OCI-M1 (cell line): ENCODE results near the gene CDH23.
A peak's percentile ranks its signal among the peaks of the same experiment; 100 is the strongest.

Experiments used
- DNase-seq: peaks from one replicate; lab custom pipeline; 2025; lab: John Stamatoyannopoulos, UW

Gene CDH23

DNA sequence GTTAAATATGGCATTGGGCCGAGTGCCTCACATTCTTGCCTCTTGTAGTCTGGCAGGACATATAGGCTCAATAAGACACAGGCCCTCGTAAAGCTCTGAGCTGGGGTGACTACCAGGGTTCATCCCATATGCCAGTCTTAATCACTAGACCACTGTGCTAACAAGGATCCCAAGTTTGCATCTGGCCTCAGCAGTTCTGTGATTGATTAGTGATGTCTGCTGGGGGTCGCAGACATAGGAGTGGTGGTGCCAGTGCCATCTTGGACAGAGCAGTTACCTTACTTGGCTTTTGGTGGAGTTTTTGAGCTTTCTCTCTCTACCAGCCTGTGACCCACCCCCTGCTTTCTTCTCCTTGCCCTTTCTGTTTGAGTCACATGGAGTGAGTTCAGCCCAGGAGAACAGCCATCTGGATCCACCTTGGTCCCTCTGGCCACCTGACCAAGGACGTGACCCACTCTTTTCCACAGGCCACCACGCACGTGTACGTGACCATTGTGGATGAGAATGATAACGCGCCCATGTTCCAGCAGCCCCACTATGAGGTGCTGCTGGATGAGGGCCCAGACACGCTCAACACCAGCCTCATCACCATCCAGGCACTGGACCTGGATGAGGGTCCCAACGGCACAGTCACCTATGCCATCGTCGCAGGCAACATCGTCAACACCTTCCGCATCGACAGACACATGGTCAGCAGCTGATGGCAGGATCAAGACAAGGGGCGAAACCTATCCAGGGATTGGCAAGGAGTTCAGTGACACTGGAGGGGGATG, 380.7 kb downstream of the CDH23 start:
- DNase-seq = no peak

DNA sequence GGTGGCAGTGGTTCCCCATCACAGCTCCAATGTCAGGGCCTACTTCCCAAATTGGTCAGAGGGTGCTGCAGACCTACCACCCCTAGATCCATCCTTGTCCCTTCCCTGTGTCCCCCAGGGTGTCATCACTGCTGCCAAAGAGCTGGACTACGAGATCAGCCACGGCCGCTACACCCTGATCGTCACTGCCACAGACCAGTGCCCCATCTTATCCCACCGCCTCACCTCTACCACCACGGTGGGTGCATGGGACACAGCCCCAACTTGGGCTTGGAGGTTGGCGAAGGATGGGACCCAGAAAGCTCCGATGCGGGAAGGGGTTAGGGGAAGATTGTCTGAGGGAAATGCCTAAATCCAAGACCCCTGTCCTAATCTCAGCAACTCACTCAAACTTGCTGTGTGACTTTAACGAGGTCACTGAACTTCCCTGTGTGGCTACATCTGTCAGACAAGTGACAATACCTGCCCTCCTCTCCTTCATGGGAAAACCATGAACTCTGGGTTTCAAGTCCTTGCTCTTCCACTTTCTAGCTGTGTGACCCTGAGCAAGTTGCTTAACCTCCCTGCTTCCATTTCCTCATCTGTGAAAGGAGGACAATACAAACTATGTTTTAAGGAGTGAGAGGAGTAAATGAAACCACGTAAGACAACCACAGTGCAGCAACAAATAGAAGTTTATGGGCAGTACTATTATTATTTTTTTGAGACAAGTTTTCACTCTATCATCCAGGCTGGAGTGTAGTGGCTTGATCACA, 381.5 kb downstream of the CDH23 start:
- DNase-seq = no peak

DNA sequence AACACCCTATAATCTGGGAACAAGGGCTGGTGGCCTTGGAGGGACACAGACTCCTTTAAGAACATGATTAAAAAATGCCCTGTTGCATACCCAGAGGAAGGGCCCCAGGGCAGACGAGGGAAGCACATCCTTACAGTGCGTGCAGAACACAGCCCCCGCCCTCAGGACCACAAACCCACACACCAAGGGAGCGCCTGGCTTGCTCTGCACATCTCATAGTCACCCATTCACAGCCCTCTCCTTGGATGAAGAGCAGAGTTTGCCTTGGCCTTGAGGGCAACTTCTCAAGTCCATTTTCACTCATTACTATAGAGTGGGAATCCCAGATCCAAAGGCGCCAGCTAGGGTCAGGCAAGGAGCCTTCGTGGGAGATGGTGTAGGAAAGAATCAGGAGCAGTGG, 382.9 kb downstream of the CDH23 start:
- DNase-seq = no peak

DNA sequence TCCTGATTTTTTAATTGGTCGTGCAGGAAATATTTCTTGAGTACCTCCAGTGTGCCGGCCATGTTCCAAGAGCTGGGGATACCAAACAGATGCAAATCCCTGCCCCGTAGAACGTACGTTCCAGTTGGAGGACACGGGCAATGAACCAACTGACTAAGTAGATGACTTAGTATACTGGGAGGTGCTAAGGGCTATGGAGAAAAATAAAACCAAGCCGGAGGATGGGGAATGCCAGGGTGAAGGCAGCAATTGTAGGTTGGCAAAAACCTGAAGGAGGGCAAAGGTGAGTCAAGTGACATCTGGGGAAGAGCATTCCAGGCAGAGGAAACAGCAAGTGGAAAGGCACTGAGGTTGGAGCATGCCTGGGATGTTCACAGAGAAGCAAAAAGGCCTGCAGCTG, 383.4 kb downstream of the CDH23 start:
- DNase-seq = no peak

DNA sequence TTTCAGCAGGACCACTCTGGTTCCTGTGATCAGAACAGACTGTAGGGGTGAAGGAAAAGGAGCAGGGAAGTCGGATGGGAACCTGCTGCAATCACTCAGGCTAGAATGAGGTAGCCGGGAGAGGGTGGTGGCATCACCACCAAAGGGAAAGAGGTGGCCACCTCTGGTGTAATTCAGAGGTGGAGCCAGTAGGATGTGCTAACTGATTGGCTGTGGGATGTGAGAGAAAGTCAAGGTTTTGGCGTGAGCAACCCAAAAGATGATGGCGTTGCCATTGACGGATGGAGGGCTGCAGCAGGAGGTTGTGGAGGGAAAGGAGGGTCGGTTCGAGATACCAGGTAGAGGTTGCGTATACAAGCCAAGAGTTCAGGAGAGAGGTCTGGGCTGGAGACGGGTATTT, 384.0 kb downstream of the CDH23 start:
- peak; percentile 36 for DNase-seq

DNA sequence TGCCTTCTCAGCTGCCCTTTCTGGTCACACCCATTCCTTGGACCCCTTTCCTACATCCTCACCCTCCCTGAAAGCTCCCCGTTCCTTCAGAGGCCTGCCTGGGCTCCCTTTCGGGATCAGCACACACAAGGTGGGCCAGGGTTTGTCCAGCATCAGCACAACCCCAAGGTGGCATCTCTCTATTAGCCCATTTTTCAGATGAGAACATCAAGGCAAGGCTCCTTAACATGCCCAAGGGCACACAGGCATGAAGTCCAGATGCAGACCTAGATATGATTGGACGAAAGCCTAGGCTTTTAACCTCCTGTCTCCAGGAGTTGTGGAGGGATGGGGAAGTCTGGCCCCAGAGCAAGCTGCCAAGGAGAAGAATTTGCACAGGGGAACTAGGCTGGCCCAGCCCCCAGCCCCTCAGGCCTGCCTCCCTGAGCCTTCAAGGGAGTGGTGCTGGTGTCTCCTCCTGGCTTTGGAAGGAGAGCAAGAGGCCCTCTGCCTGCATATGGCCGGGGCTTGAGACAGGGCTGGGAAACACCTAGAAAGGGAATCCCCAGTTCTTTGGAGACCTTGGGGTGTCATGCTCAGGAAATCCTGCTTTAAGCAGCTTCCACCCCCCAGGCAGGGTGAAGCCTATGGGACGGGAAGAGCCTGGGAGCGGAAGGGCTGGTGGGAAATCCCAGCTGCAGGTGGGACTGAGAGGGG, 385.6 kb downstream of the CDH23 start:
- DNase-seq = no peak

DNA sequence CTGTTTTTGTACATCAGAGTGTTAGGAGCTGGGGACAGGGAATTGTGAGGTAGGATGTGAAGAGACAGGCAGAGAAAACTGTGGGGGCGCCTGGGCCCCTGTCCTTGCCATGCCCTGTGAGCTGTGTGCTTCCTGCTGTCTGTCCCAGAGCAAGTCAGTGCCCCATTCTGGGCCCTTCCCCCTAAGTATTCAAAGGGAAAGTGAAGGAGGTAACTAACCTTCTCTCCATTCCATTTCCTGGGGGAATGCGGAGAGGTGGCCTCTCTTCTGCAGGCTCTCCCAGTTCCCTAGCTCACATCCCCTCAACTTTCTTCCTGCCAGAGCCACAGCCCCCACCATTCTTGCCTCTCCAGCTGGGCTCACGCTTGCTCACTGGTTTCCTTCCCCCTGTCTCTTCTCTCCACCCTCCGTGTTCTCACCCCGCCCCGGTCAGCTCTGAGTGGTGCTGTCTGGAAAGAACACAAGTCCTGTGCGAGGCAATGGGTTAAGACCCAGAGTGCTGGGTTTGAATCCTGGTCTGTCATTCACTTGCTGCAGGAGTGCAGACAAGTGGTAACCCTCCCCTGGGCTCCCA, 386.3 kb downstream of the CDH23 start:
- no peak for DNase-seq

DNA sequence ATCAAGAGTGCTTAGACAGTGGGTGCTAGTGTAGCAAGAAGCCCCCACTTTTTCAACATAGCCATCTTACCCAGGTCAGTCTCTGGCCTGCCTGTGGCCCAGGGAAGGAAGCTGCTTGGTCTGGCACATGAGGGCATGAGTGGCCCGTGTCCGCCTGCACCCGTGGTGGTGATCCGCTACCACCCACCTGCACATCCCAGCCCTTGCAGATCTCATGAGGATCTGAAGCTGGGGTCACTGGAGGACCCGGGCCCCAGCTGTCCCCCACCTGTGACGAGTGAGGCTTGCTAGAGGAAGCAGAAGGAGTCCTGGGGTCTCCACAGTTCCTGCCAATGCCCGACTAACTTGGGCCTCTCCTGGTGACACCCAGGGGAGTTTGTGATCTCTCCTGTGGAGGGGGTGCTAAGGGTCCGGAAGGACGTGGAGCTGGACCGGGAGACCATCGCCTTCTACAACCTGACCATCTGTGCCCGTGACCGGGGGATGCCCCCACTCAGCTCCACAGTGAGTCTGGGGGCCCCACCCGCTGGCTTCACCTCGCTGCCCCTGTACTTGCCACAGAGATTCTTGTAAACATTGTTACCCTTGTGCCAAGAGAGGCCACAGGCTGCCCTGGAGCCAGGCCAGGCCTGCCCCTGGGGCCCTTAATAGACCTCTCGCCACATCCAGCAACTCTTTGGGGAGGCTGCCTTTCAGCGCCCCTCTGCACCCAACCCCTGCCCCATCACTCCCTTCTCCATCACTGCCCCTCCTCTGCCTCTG, 387.4 kb downstream of the CDH23 start:
- no peak for DNase-seq

DNA sequence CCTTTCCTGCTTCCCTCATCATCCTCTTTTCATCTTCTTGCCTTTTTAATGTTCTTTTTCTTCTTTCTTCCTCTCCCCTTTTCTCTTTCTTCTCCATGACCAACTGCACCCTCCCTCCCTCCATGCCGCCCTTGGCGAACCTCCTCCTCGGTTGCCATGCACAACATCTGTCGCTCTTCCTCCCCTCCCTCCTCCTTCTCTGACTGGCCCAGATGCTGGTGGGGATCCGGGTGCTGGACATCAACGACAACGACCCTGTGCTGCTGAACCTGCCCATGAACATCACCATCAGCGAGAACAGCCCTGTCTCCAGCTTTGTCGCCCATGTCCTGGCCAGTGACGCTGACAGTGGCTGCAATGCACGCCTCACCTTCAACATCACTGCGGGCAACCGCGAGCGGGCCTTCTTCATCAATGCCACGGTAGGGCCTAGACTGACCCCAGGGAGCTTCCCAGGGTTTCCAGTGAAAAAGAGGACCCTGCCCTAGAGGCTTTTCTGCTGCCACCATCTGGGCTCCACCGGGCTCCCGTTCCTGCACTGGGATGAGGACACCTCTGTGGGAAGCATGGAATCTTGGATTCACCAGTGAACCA, 388.1 kb downstream of the CDH23 start:
- no peak for DNase-seq

DNA sequence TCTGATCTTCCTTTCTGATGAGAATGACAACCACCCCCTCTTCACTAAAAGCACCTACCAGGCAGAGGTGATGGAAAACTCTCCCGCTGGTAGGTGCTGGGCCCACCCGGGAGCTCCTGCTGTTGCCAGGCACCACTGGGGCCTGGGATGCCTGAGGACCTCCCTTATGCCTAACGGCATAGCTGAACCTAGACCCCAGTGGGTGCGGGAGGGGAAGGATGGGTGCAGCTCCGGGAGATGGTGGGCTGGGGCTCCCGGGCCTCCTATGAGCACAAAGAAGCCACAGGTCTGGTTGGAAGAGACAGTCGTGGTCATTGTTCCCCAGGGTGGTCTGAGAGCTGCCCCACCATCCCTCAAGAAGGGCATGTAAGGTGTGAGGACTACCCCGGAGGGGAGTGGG, 392.2 kb downstream of the CDH23 start:
- no peak for DNase-seq

DNA sequence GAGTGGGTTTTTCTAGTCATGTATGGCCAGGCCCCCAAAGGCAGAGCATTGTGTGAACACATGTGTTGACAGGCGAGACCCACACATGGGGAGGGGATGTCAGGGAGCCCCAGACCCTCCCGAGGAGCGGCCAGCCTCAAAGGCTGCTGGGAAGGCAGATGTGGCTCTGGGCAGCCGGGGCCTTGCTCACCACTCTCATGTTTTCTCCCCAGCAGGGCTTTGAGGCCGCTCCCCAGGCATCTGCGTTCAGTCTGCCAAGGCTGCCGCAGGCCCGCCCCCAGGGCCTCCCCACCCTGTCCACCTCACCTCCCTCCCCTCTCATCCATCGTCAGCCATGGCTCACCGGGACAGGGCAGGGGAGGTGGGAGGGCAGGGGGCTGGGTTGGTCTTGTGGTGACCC, 393.2 kb downstream of the CDH23 start:
- no peak for DNase-seq

DNA sequence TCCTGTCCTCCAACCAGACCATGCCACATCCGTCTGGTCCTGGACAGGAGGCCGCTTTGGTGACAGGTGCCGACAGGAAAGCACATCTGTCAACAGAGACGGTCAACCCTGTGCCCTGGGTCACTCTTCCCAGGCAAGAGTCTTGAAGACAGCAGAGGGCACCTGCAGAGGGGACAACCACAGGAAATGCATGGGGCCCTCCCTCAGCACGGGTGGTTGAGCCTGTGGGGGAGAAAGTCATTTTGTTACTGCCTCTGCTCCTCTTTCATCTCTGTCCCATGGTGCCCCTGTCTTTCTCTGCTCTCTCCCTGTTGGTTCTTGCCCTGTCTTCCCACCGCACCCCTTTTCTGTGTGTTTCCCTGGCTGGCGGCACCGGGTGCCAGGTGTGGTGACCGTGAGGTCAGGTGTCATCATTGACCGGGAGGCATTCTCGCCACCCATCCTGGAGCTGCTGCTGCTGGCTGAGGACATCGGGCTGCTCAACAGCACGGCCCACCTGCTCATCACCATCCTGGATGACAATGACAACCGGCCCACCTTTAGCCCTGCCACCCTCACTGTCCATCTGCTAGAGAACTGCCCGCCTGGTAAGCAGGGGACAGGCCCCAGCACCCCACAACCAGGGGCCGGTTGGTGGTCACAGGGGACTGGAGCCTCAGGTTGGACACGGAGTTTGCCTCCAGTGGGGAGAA, 394.2 kb downstream of the CDH23 start:
- no peak for DNase-seq

DNA sequence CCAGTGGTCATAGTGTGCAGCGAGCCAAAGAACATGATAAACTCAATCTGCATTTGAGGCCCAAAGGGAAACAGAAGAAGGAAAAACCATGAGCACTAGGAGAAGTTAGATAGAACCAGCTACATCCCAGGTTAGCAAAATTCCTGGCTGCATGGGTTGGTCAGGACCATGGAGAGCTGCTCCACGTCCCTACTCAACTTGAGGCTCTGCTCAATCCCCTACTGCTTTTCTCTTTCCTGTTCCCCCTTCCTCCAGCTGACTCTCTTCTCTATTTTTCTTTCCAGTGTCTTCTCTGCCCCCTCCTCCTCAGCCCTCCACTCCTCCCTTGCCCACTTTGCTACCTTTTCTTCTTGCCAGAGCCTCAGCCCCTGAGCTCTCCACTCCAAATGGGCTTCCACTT, 398.5 kb downstream of the CDH23 start:
- peak; percentile 69 for DNase-seq

DNA sequence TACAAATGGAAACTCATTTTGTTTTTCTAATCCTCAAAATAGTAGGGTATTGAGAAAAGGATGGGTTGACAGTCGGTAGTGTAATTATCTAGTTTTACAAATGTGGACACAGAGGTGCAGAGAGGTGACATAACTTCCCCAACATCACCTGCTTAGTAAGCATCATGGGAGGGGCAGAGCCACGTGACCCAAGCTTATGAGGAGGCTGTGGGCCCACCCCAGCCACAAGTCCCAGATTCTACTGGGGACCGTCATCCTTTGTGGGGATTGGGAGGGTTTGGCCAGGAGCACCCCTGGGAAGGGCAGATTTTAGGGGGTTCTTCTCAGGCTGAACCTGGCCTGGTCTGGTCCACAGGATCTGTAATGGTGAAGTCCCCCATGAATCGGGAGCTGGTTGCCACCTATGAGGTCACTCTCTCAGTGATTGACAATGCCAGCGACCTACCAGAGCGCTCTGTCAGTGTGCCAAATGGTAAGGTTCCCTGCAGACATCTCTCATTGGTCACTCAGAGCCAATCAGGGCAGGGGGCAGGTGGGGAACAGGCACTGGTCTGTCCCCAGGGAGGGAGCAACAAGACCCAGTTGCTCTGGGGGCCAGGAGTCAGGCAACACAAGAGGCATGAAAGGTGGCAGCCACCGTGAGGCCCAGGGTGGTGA, 400.2 kb downstream of the CDH23 start:
- DNase-seq = no peak

DNA sequence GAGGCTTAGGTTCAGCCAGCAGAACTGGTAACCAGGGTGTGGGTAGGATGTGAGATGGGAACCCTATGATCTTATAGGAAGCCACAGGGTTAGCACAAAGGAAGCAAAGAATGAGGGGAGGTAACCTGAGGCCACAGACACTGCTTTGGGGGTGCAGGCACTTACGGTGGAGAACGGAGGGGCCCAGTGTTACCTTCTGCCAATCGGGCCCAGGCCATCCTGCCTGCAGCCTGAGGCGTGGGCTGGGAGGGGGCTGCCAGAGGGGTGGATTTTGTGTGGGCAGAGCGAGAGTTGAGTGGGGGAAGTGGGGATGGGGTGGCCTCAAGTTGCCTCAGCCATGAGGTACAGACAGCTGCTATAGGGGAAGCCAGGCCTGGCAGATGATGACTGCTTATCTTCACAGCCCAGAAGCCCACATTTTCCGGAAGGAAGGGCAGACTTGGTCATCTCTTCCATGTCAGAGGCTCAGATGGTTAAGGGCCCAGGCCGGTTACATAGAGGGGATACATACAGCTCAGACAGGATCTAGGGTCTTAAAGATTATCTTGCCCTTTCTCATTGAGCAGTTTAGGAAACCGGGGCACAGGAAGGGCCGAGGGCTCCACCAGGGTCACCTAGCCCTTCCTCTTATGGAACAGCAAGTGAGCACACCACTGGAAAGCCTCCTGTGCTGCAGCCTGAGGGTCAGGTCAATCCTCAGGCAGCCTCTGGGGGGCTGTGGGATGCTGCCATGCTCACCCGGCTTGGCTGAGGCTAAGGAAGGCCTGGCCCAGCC, 401.0 kb downstream of the CDH23 start:
- peak; percentile 97 for DNase-seq

DNA sequence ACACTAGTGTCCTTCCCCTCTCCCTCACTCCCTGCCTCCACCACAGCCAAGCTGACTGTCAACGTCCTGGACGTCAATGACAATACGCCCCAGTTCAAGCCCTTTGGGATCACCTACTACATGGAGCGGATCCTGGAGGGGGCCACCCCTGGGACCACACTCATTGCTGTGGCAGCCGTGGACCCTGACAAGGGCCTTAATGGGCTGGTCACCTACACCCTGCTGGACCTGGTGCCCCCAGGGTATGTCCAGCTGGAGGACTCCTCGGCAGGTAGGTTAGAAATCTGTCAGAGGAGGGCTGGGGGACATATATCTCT, 401.5 kb downstream of the CDH23 start:
- DNase-seq = no peak

DNA sequence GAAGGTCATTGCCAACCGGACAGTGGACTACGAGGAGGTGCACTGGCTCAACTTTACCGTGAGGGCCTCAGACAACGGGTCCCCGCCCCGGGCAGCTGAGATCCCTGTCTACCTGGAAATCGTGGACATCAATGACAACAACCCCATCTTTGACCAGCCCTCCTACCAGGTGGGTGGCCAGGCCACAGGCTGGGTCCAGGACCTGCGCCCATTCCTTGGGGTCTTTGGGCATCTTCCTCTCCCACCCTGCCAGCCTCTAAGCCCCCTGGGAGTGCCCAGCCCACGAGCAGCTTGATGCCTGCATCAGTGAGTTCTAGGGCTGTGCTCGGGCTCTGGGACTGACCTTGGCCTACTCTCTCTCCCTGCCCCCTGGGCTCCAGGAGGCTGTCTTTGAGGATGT, 402.4 kb downstream of the CDH23 start:
- no peak for DNase-seq

DNA sequence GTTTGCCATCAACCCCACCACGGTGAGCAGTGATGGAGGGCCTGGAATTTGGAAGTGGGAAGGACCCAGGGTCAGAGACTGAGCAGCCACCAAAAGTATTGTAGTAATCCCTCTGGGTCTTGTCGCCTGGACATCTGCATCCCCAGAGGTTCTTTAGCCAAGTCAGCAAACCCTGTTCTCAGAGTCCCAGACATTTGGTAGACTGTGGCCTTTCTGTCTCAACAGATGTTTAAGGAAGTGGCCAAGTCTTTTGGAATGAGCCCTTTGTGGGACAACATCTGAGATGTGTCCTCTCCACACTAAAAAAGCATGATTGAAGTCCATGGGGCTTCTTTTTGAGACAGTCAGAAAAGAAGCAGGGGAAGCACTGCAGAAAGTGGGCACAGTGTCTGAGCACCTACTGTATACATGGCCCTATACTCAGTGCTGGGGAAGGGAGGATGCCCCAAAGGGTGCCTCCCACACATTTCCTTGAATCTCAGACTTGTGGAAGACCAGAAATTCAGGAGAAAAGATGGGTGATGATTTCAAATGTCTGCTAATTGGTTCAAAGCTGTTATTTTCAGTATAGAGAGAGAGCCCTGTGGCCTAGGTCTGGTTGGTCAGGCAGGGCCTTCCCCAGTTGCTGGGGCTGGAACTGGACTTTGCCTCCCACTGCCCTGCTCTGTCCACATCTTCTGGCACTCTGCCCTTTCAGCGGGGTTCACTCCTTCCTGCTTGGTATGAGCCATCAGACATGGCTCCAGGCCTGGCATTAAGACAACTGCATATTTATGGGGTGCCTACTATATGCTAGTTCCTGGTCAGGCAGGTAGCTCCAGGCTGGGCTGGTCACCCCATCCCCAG, 403.1 kb downstream of the CDH23 start:
- peak; percentile 34 for DNase-seq

DNA sequence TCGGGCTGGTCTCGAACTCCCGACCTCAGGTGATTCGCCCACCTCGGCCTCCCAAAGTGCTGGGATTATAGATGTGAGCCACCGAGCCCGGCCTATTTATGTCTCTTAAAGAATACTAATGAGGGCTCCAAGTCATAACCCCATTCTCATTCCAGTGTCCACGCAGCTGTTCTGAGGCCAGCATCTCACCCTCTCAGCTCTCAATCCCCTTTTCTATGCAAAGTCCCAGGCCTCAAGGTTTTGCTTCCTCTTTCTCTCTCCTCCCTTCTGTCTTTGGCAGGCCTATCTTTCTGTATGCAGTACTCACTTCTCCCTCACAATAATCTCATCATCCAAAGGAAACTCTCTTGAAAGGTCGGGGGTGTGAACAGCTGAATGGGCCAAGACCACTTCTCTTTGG, 404.6 kb downstream of the CDH23 start:
- DNase-seq = peak; percentile 85
